Mucosa of descending colon (tissue), 3 donors: Measurements from ENCODE around the gene ST6GALNAC4. TPM values are rescaled to one million over a fixed set of nuclear protein-coding genes. Genes with fewer than 3 reads are reported as not detected.
A peak's percentile ranks its signal among the peaks of the same experiment; 100 is the strongest.

ENCODE experiments used
- ATAC-seq: fragments of 200-7000 bp; cut with Tn5 transposase; one replicate; pipeline ENCODE4 v1.9.1; 2020; ENCODE audit warnings: mild to moderate bottlenecking, moderate library complexity
- DNase-seq, 3 donors: peaks; one replicate each; pipeline ENCODE4 v3.0.0-alpha.2; 2020
- H3K36me3 ChIP-seq: fragments of 200-600 bp; one replicate; pipeline ENCODE4 v1.8.0; 2021; ENCODE audit warnings: low read depth, mild to moderate bottlenecking
- H3K4me1 ChIP-seq: fragments of 200-600 bp; one replicate; pipeline ENCODE4 v1.8.0; 2021; ENCODE audit warnings: low read depth, mild to moderate bottlenecking
- H3K4me3 ChIP-seq: fragments of 200-600 bp; one replicate; pipeline ENCODE4 v1.8.0; 2021; ENCODE audit warnings: mild to moderate bottlenecking
- H3K9me3 ChIP-seq: fragments of 200-600 bp; one replicate; pipeline ENCODE4 v1.8.0; 2021; ENCODE audit warnings: mild to moderate bottlenecking
- CTCF ChIP-seq: fragments of 200-600 bp; IDR thresholded peaks from one replicate; pipeline ENCODE4 v1.8.0; 2022; ENCODE audit warnings: antibody characterized with exemption, mild to moderate bottlenecking
- intact Hi-C, 2 donors: fragments of 100-400 bp; cut with DNase I in 1 of 2; cut with micrococcal nuclease in 1 of 2; formaldehyde crosslinking; loops; one replicate each; pipeline versions ENCODE4 v1.11.0 to v1.11.1; 2022; cut with DNase I, micrococcal nuclease
- total RNA-seq, 3 donors: library from RNA; stranded (reverse); fragmentation: NEBNext Ultra II Directional in 2 of 3; extraction: Animal tissue kit (Norgen Biotek cat#: 25700) in 2 of 3; gene quantifications; one replicate each; pipeline versions ENCODE4 v1.2.1 to v1.2.4, GENCODE V29; 2021 to 2023
- donor health status: DM: no; HTN: no; CAD: no; lungs with moderate emphysema.
- donor health status: DM: no; HTN: no; CAD: no.
- donor health status: DM: no; HTN: yes; CAD: no.

ST6GALNAC4 gene
- total RNA-seq, 3 donors from 2014 or later = 31.0 to 39.2 (median 37.2) TPM

GRCh38 chr9:127924736-127925444 lies 8.0 kb upstream of the ST6GALNAC4 start:
- intact Hi-C loops = loop anchor here (5.0 to 10.0 kb wide), 2 partner anchors 330 to 338 kb away; no protein-coding TSS in a partner anchor
- Histone ChIP-seq H3K4me3 (no peak overlapping the region), H3K4me1 (peaks cover 26% of the 10 kb centered on the region), H3K36me3 (no peaks in the 10 kb centered on the region), H3K9me3 (no peaks in the 10 kb centered on the region)
- no peak for TF ChIP-seq CTCF
- no peak for DNase-seq
- ATAC-seq = no peak

- ATAC-seq (no peak), DNase-seq (no peak)
- intact Hi-C loops = loop anchor here (5.0 to 10.0 kb wide), 2 partner anchors 329 to 336 kb away; no protein-coding TSS in a partner anchor
- Histone ChIP-seq H3K9me3 (no peaks in the 10 kb centered on the region), H3K4me3 (no peak overlapping the region), H3K36me3 (no peaks in the 10 kb centered on the region), H3K4me1 (peaks cover 32% of the 10 kb centered on the region)
- no peak for TF ChIP-seq CTCF
Measured at GRCh38 chr9:127923771-127924170, 6.9 kb upstream of the ST6GALNAC4 start.

- H3K36me3 ChIP-seq = no peaks in the 10 kb centered on the region
- no peak overlapping the region for H3K4me3 ChIP-seq
- intact Hi-C loops = loop anchor here (5.0 to 10.0 kb wide), 2 partner anchors 328 to 336 kb away; no protein-coding TSS in a partner anchor
- TF ChIP-seq CTCF = no peak
- ATAC-seq (no peak), DNase-seq (no peak)
- peaks cover 30% of the 10 kb centered on the region for H3K4me1 ChIP-seq
- no peaks in the 10 kb centered on the region for H3K9me3 ChIP-seq
Measured at GRCh38 chr9:127923046-127923445, 6.2 kb upstream of the ST6GALNAC4 start.

- peak; percentile 78 to 83 (median 78) for DNase-seq
- peak; percentile 96 for TF ChIP-seq CTCF
- Histone ChIP-seq H3K4me3 (no peak overlapping the region), H3K36me3 (no peaks in the 10 kb centered on the region), H3K4me1 (peaks cover 26% of the 10 kb centered on the region), H3K9me3 (no peaks in the 10 kb centered on the region)
- intact Hi-C loops = loop anchor here (5.0 to 10.0 kb wide), 2 partner anchors 327 to 334 kb away; no protein-coding TSS in a partner anchor
- peak; percentile 52 for ATAC-seq
Measured at GRCh38 chr9:127921557-127922120, 4.8 kb upstream of the ST6GALNAC4 start.

GRCh38 chr9:127920794-127921193 lies 4.0 kb upstream of the ST6GALNAC4 start:
- Histone ChIP-seq H3K4me3 (no peak overlapping the region), H3K4me1 (peaks cover 26% of the 10 kb centered on the region), H3K36me3 (no peaks in the 10 kb centered on the region), H3K9me3 (no peaks in the 10 kb centered on the region)
- ATAC-seq = no peak
- intact Hi-C loops = loop anchor here (5.0 to 10.0 kb wide), 2 partner anchors 326 to 333 kb away; no protein-coding TSS in a partner anchor
- DNase-seq = no peak
- TF ChIP-seq CTCF = no peak
